Panc1 (cell line): ENCODE results near the gene STK4.

Experiments
- CTCF ChIP-seq: fragments of 450-650 bp; IDR thresholded peaks from 2 replicates; pipeline ENCODE4 v1.5.1; 2017; ENCODE audit warnings: mild to moderate bottlenecking
- TCF7L2 ChIP-seq: IDR thresholded peaks from 2 replicates; pipeline ENCODE4 v1.6.1; 2011; ENCODE audit warnings: mild to moderate bottlenecking, low read depth, low read length, inconsistent platforms

DNA sequence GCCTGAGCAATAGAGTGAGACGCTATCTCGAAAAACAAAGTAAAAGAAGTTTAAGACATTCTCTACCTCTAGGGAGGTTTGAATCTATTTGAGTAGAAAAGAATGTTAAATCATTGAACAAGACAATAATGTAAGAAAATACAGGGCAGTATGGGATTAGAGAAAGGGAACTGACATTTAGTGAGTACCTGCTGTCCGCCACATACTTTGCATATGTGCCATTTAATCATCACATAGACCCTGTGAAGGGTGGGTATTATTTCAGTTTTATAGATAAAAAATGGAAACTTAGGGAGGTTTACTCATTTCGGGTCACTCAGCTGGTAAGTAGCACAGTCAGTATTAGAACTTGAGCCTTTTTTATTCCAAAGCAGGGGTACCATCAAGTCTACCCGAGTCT lies 31.4 kb downstream of the STK4 start:
- TF ChIP-seq CTCF (no peak), TCF7L2 (no peak)
